Memory B cell (primary cell): ENCODE data around the gene PAX8.
A peak's percentile ranks its signal among the peaks of the same experiment; 100 is the strongest.

Experiments used
- ATAC-seq: fragments of 150-1000 bp; cut with Tn5 transposase; 2 replicates; pipeline ENCODE4 v1.10.0; 2021; ENCODE audit warnings: low read depth, mild to moderate bottlenecking, moderate library complexity
- DNase-seq, 2 donors: peaks; one replicate each; pipeline ENCODE4 v3.0.0; 2022; ENCODE audit warnings: low spot score in 2 of 2
- H3K27ac Mint-ChIP-seq: one replicate; pipeline ENCODE4 v1.8.0; 2022; ENCODE audit warnings: mild to moderate bottlenecking, moderate library complexity, mixed read lengths
- H3K27me3 Mint-ChIP-seq: one replicate; pipeline ENCODE4 v1.8.0; 2022; ENCODE audit warnings: mixed read lengths
- H3K36me3 Mint-ChIP-seq: one replicate; pipeline ENCODE4 v1.8.0; 2022; ENCODE audit warnings: mild to moderate bottlenecking, mixed read lengths
- H3K4me1 Mint-ChIP-seq: one replicate; pipeline ENCODE4 v1.8.0; 2022; ENCODE audit warnings: mixed read lengths
- H3K4me3 Mint-ChIP-seq: one replicate; pipeline ENCODE4 v1.8.0; 2022; ENCODE audit warnings: mild to moderate bottlenecking, moderate library complexity, mixed read lengths
- H3K9me3 Mint-ChIP-seq: one replicate; pipeline ENCODE4 v1.8.0; 2022; ENCODE audit warnings: mixed read lengths

The PAX8 gene

DNA sequence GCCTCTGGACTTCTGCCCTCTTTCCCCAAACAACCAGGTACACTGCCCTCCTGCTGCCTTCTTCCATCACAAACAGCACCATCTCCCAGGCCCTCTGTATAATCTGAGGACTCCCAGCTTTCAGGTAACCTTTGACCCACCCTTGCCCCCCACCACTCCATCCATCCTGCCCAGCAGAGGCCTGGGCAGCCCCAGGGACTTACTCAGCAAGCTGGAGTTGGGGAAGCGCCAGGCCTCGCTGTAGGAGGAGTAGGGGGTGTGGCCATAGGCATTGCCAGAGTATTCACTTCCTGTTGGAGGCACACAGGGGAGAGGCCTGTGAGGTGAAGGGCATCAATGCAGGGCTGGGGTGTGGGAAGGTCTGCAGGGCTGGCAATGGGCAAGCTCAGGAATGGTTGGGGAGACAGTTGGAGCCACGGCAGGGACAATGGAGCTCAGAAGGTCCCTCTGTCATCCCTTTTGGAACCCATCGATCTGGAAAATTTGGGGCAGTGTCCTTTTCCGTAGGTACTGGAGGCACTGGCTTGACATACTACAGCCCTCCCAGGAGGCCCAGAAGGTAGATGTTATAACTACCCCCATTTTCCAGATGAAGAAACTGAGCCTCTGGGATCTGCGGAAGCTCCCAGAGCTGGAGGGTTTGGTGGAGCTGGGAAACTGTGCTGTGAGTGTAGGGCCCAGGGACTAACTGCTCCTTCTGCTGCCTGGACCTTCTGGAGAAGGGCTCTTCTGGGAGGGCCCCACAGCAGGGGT lies 58.7 kb downstream of the PAX8 start:
- H3K27me3 Mint-ChIP-seq: peaks cover 1% of the 10 kb centered on the region
- H3K27ac Mint-ChIP-seq: no peak overlapping the region
- H3K36me3 Mint-ChIP-seq: peaks cover 2% of the 10 kb centered on the region
- no peak overlapping the region for H3K4me3 Mint-ChIP-seq
- DNase-seq: no peak
- peaks cover 14% of the 10 kb centered on the region for H3K4me1 Mint-ChIP-seq
- no peaks in the 10 kb centered on the region for H3K9me3 Mint-ChIP-seq
- ATAC-seq: no peak

GRCh38 chr2:113219525-113219888 lies 59.2 kb downstream of the PAX8 start:
- Mint-ChIP-seq H3K4me1 (peaks cover 14% of the 10 kb centered on the region), H3K27me3 (peaks cover 5% of the 10 kb centered on the region), H3K27ac (no peak overlapping the region), H3K36me3 (peaks cover 1% of the 10 kb centered on the region), H3K9me3 (no peaks in the 10 kb centered on the region), H3K4me3 (no peak overlapping the region)
- ATAC-seq (no peak), DNase-seq (no peak)

DNA sequence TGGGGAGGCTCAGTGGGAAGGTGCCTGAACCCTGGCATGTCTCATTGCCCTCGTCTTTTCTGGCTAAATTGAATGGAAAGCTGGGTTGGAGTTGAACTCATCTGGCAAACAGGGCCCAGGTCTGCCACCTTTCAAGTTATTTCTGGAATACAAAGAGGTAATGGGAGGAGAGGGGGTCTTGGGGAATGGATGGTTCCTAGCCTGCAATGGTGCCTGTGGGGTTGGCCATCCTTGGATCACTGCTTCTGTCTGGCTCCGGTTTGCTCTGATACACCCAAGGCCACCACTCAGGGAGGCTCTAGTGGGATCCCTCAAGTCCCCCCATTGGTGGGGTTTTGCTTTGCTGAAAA lies 59.7 kb downstream of the PAX8 start:
- H3K36me3 Mint-ChIP-seq: no peaks in the 10 kb centered on the region
- ATAC-seq (no peak), DNase-seq (no peak)
- H3K9me3 Mint-ChIP-seq: no peaks in the 10 kb centered on the region
- H3K27ac Mint-ChIP-seq: no peak overlapping the region
- peaks cover 12% of the 10 kb centered on the region for H3K4me1 Mint-ChIP-seq
- peaks cover 5% of the 10 kb centered on the region for H3K27me3 Mint-ChIP-seq
- no peak overlapping the region for H3K4me3 Mint-ChIP-seq

DNA sequence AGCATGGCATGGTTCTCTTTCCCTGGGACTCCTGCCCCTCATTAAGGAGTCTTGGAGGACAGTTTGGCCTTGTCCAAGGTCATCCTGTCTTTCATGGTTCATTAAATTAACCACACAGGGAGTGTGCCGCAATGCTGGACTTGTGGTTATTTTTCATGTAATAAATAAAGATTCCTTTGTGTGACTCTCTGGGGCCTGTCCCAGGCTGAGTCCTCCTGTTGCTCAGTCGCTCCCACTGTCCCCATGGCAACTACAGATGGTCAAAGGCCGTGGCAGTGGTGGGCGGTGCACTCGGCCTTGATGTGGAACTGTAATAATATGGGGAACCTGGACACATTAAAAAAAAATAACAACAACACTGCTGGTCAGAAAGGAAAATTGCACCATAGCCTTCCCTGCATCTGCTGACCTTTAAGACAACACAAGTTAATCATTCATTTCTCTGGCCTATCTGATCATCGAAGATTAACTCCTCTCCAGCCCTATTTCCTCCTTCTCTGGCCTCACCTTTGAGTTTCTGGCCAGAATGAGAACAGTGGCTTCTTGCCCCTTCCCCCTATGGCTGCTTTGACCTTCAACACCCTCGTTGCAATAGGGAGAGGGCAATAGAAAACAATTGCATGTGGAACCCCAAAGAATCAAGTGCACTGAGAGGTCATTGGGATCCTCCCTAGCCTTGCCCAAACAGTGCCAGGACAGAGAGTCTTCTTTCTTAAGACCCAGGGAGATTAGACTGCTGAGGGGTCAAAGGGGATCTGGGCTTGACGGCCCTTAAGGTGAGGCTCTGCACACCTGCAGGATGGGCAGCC lies 60.2 kb downstream of the PAX8 start:
- Mint-ChIP-seq H3K4me3 (no peak overlapping the region), H3K9me3 (no peaks in the 10 kb centered on the region), H3K27ac (no peak overlapping the region), H3K4me1 (peaks cover 12% of the 10 kb centered on the region), H3K27me3 (peaks cover 5% of the 10 kb centered on the region), H3K36me3 (no peaks in the 10 kb centered on the region)
- DNase-seq (no peak), ATAC-seq (no peak)

- peaks cover 11% of the 10 kb centered on the region for H3K27me3 Mint-ChIP-seq
- no peaks in the 10 kb centered on the region for H3K9me3 Mint-ChIP-seq
- ATAC-seq: peak; percentile 10
- H3K27ac Mint-ChIP-seq: no peak overlapping the region
- peaks cover 14% of the 10 kb centered on the region for H3K4me1 Mint-ChIP-seq
- H3K36me3 Mint-ChIP-seq: no peaks in the 10 kb centered on the region
- no peak for DNase-seq
- no peak overlapping the region for H3K4me3 Mint-ChIP-seq
Measured at GRCh38 chr2:113217455-113218282, 61.1 kb downstream of the PAX8 start.

DNA sequence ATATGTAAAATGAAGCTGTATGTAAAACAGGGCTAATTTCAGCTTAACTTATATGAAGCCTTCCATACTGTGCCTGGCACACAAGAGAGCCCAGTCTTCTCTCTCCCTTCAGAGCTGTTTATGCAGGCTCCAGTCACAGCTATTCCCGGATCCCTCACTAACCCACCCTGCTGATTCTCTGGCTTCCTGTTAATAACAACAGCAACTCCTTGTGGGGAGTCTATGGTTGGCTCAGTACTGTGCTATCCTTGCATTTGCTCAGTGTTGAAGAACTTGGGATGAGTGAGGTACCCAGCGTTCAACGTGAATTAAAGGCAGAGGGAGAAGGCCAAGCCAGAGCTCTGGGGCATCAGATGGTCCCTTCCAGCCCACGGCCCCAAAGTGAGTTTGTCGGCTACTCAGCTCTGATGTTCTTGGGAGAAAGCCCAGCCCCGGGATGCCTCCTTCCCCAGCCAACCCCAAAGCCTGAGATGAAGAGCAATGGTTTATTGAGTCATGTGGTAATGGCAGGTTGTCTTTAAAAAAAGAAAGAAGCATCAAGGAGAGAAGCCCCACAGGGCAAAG lies 61.7 kb downstream of the PAX8 start:
- peaks cover 11% of the 10 kb centered on the region for H3K27me3 Mint-ChIP-seq
- no peak overlapping the region for H3K27ac Mint-ChIP-seq
- DNase-seq (no peak), ATAC-seq (no peak)
- H3K36me3 Mint-ChIP-seq: no peaks in the 10 kb centered on the region
- no peak overlapping the region for H3K4me3 Mint-ChIP-seq
- peaks cover 14% of the 10 kb centered on the region for H3K4me1 Mint-ChIP-seq
- no peaks in the 10 kb centered on the region for H3K9me3 Mint-ChIP-seq

GRCh38 chr2:113216321-113216720 lies 62.4 kb downstream of the PAX8 start:
- Mint-ChIP-seq H3K4me1 (peaks cover 14% of the 10 kb centered on the region), H3K27ac (no peak overlapping the region)

DNA sequence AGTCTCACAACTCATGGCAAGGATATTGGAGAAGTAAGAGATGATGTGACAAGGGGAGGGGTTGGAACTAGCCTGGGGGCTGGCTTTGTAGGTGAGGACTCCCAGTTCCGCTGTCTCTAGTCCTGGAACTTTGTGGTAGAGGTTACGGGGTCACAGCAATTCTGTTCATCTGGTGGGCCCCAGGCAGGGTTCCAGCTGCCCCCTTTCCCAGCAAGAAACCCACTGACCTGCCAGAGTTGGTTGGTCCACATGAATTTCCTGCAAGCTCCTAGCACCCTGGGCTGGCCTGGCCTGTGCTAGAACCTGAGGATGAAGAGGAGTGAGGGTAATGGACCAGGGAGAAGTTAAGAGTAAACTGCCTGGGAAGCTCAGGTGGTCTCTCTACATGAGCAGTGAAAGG lies 63.7 kb downstream of the PAX8 start:
- no peak overlapping the region for H3K4me3 Mint-ChIP-seq
- peaks cover 11% of the 10 kb centered on the region for H3K27me3 Mint-ChIP-seq
- no peak overlapping the region for H3K27ac Mint-ChIP-seq
- ATAC-seq (no peak), DNase-seq (no peak)
- peaks cover 15% of the 10 kb centered on the region for H3K4me1 Mint-ChIP-seq
- no peaks in the 10 kb centered on the region for H3K36me3 Mint-ChIP-seq
- H3K9me3 Mint-ChIP-seq: no peaks in the 10 kb centered on the region

More at GRCh38 chr2:113216321-113216720, 62.4 kb downstream of the PAX8 start:
- peaks cover 11% of the 10 kb centered on the region for H3K27me3 Mint-ChIP-seq
- DNase-seq (no peak), ATAC-seq (no peak)
- no peak overlapping the region for H3K4me3 Mint-ChIP-seq
- H3K9me3 Mint-ChIP-seq: no peaks in the 10 kb centered on the region
- H3K36me3 Mint-ChIP-seq: no peaks in the 10 kb centered on the region

GRCh38 chr2:113214141-113214540 lies 64.6 kb downstream of the PAX8 start:
- DNase-seq: no peak
- no peak for ATAC-seq
- Mint-ChIP-seq H3K36me3 (no peaks in the 10 kb centered on the region), H3K27ac (no peak overlapping the region), H3K9me3 (no peaks in the 10 kb centered on the region), H3K4me1 (peaks cover 16% of the 10 kb centered on the region), H3K4me3 (no peak overlapping the region), H3K27me3 (peaks cover 11% of the 10 kb centered on the region)

DNA sequence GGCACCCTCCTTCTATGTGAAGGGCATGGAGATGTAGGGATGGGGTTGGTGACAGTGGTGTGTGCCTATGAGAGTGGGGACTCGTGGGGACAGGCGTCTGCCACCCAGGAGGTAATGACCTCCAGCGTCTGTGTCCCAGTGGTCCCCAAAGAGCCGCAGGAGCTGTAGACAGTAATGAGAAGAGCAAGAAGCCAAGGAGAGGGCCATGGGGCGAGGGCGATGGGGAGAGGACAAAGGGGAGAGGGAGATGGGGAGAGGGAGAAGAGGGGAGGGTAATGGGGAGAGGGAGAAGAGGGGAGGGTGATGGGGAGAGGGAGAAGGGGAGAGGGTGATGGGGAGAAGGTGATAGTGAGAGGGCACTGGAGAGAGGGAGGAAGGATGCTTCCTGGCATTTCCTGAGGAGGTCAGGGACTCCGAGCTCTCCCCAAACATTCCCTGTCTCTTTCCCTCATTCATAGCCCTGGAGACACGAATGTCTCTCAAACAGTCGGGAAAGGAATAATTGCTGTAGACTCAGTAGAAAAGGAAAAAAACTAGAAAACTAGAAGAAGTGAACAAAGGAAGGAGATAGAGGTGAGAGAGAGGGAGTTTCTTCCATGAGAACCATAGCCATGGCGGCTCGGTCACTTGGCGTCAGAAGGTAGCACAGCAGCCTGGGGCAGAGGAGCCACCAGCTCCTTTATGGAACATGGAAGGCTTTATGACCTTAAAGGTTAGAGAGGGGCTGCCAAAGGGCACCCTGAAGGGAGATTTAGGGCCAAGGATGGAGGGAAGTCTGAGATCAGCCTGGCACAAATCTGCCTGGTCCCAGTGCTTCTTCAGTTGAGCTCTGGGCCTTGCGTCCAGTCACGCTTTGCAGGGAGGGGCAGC lies 65.4 kb downstream of the PAX8 start:
- peaks cover 11% of the 10 kb centered on the region for H3K27me3 Mint-ChIP-seq
- no peak overlapping the region for H3K27ac Mint-ChIP-seq
- H3K9me3 Mint-ChIP-seq: no peaks in the 10 kb centered on the region
- no peak overlapping the region for H3K4me3 Mint-ChIP-seq
- ATAC-seq: no peak
- H3K36me3 Mint-ChIP-seq: no peaks in the 10 kb centered on the region
- peaks cover 14% of the 10 kb centered on the region for H3K4me1 Mint-ChIP-seq
- no peak for DNase-seq

DNA sequence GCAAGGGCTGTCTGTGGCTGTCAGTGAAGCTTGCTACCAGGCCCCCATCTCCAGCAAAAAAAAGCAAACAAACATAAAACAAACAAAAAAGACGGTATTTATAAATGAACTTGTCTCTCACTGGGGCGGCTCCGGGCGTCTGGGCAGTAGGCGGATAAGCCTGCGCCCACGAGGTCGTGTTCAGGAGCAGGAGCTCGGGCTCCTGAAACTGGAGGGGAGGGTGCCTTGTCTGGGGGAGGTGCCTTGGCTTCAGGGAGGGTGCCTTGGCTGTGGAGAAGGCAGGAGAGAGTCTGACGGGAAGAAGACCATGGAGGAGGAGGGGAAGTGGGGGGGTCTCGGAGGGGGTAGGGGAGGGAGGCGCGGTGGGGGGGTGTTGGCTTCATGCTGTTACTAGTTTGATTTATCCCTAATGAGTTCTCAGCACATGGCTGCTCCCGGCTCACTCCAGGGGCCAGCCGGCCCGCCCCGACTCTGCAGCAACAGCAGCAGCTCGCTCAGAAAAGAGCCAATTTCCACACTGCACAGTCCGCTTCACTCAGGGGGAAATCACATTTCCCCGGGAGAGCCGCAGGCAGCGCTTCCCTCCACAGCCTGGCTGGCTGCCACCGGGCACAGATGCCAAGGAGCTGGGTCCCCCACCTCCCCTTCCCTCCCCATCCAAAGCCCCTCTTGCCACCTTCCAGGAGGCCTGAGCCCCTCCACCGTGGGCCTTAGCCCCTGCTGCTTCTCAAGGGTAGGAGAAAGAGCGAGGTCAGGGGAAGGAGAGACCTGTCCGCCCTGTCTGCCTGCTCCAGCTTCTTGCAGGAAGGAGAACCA lies 66.3 kb downstream of the PAX8 start:
- H3K4me3 Mint-ChIP-seq: no peak overlapping the region
- no peak for ATAC-seq
- no peak for DNase-seq
- H3K9me3 Mint-ChIP-seq: no peaks in the 10 kb centered on the region
- peaks cover 8% of the 10 kb centered on the region for H3K4me1 Mint-ChIP-seq
- H3K27me3 Mint-ChIP-seq: peaks cover 11% of the 10 kb centered on the region
- H3K36me3 Mint-ChIP-seq: no peaks in the 10 kb centered on the region
- peak overlapping the region; percentile 32 for H3K27ac Mint-ChIP-seq

DNA sequence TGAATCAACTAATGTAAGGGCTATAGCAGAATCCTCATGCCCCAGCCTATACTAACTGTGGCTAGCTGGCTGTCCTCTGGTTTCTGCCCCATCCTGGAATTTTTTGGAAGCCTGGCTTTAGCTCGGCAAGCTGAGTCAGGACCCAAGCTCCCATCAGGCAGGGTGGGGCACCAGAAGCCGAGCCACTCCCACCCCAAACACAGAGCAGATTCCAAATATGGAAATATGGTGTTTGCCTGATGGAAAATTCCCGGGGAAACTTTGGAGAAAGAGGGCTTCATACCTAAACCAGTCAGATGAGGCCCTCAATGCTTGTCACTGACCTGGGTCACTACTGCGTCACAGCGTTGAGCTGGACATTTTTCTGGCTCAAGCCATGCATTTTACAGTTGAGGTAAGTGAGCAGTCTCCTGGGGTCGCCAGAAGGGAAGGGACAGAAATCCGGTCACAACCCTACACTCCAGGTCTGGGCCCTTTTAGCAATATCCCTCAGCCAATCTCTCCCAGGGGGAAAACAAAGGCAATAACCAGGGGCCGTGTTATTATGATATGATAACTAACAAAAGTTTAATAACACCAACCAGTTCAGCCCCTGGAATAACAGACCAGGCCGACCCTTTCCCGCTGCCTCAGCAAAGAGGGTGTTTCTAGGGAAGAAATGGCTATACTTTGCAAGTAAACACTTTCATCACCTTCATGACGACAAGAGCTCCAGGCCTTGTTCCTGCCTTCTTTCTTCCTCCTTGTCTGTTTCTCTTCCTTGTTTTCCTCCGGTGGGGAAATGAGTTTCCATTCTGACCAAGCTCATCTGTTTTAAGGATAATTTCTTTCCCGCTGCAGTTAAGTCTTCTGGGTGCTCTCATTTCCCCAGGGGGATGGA lies 67.3 kb downstream of the PAX8 start:
- H3K9me3 Mint-ChIP-seq: no peaks in the 10 kb centered on the region
- peaks cover 10% of the 10 kb centered on the region for H3K27me3 Mint-ChIP-seq
- no peak for ATAC-seq
- H3K36me3 Mint-ChIP-seq: no peaks in the 10 kb centered on the region
- H3K4me3 Mint-ChIP-seq: no peak overlapping the region
- peaks cover 4% of the 10 kb centered on the region for H3K4me1 Mint-ChIP-seq
- H3K27ac Mint-ChIP-seq: no peak overlapping the region
- DNase-seq: no peak
